K562 (cell line): ENCODE data around the gene NDUFS8. TPM values are rescaled to one million over a fixed set of nuclear protein-coding genes. Genes with fewer than 3 reads are reported as not detected.

ENCODE experiments used
- ATAC-seq: fragments of 200-7000 bp; cut with Tn5 transposase; 3 replicates; pipeline ENCODE4 v1.9.1; 2020; ENCODE audit warnings: moderate library complexity
- BruUV-seq: library from RNA; stranded (reverse); fragments of 400-500 nt; replicated peaks from 2 replicates; lab custom pipeline; 2021; lab: Mats Ljungman, UMichigan
- CTCF ChIA-PET: fragments of 300-600 bp; formaldehyde crosslinking; extraction: SDS; loops from one replicate; lab custom pipeline; 2021; ENCODE audit warnings: low intra/inter-chr PET ratio; lab: Yijun Ruan, JAX
- POLR2A ChIA-PET: fragments of 300-600, 350-650 bp; sonication (Branson Sonifier 250); formaldehyde crosslinking; extraction: SDS; loops from one replicate; lab custom pipeline; 2021; ENCODE audit warnings: antibody characterized with exemption, inconsistent platforms; lab: Yijun Ruan, JAX
- DNase-seq, 4 experiments: peaks; one replicate each; pipeline versions ENCODE4 v3.0.0 to v3.0.0-alpha.2; 2011 to 2018; ENCODE audit warnings: low spot score in 3 of 4, mixed read lengths in 3 of 4; ENCODE audit errors: extremely low read depth in 1 of 4
- FAIRE-seq: peaks from 2 replicates; lab custom pipeline; 2011; peaks lifted over from hg19 to GRCh38; lab: Jason Lieb, UNC
- H2AFZ ChIP-seq: 2 replicates; pipeline ENCODE4 v1.6.0; 2011; ENCODE audit warnings: low read depth, low read length, control low read depth, inconsistent platforms
- H3K27ac ChIP-seq: fragments of 200-600 bp; 3 replicates; pipeline ENCODE4 v1.8.0; 2011; ENCODE audit warnings: low read depth, mild to moderate bottlenecking, control low read depth, inconsistent platforms, low read length, moderate library complexity, mixed read lengths; ENCODE audit errors: extremely low read depth
- H3K27me3 ChIP-seq, 2 experiments: fragments of 300-600 bp in 1 of 2; 2 replicates in 1 of 2; 3 replicates in 1 of 2; pipeline versions ENCODE4 v1.6.0 to v1.8.0; 2011; ENCODE audit warnings: inconsistent platforms in 2 of 2, low read length in 2 of 2, mild to moderate bottlenecking in 1 of 2, mixed read lengths in 1 of 2, moderate library complexity in 1 of 2; ENCODE audit not compliant: control insufficient read depth in 2 of 2, insufficient read depth in 2 of 2
- H3K36me3 ChIP-seq: fragments of 300-600 bp; 3 replicates; pipeline ENCODE4 v1.8.0; 2011; ENCODE audit warnings: mild to moderate bottlenecking, low read length, inconsistent platforms; ENCODE audit not compliant: control insufficient read depth, insufficient read depth
- H3K4me1 ChIP-seq, 2 experiments: fragments of 200-600 bp in 1 of 2; replicated peaks in 1 of 2; 2 replicates in 1 of 2; 3 replicates in 1 of 2; pipeline versions ENCODE4 v1.5.1 to v1.8.0; 2011; ENCODE audit warnings: inconsistent platforms in 2 of 2, low read length in 2 of 2, mild to moderate bottlenecking in 1 of 2, mixed read lengths in 1 of 2, moderate library complexity in 1 of 2; ENCODE audit not compliant: control insufficient read depth in 2 of 2, insufficient read depth in 2 of 2
- H3K4me2 ChIP-seq: 2 replicates; pipeline ENCODE4 v1.6.1; 2011; ENCODE audit warnings: low read length, control low read depth, inconsistent platforms, mixed read lengths; ENCODE audit not compliant: insufficient read depth
- H3K4me3 ChIP-seq: fragments of 200-600 bp; sonication (generic), shearing (Covaris generic); 2 replicates; pipeline ENCODE4 v1.5.1; 2016; ENCODE audit warnings: control low read depth, inconsistent platforms
- H3K79me2 ChIP-seq: fragments of 200-600 bp; 3 replicates; pipeline ENCODE4 v1.8.0; 2011; ENCODE audit warnings: low read length, inconsistent platforms; ENCODE audit not compliant: control insufficient read depth, insufficient read depth
- H3K9ac ChIP-seq, 2 experiments: 2 replicates each; pipeline versions ENCODE4 v1.6.0 to v1.6.1; 2011; ENCODE audit warnings: low read depth in 2 of 2, low read length in 2 of 2, control low read depth in 1 of 2, inconsistent platforms in 1 of 2, mild to moderate bottlenecking in 1 of 2, mixed read lengths in 1 of 2; ENCODE audit not compliant: insufficient read depth in 1 of 2
- H3K9me1 ChIP-seq: one replicate; pipeline ENCODE4 v1.6.0; 2011; ENCODE audit warnings: inconsistent platforms, mild to moderate bottlenecking, low read length, moderate library complexity; ENCODE audit not compliant: control insufficient read depth, insufficient read depth
- H3K9me3 ChIP-seq: replicated peaks from 2 replicates; pipeline ENCODE4 v1.5.1; 2011; ENCODE audit warnings: low read depth, low read length, inconsistent platforms; ENCODE audit not compliant: control insufficient read depth, insufficient read depth
- H4K20me1 ChIP-seq: replicated peaks from 2 replicates; pipeline ENCODE4 v1.6.1; 2011; ENCODE audit warnings: low read length, inconsistent platforms, mixed read lengths; ENCODE audit not compliant: control insufficient read depth, insufficient read depth
- CEBPG ChIP-seq, 3 experiments: fragments of 200-800 bp in 1 of 3; sonication (Bioruptor generic) in 1 of 3; sonication (generic) in 1 of 3; formaldehyde crosslinking in 1 of 3; IDR thresholded peaks in 2 of 3; conservative IDR thresholded peaks in 1 of 3; 2 replicates each; pipeline versions ENCODE4 v1.6.1 to v1.8.0; 2016 to 2022; ENCODE audit warnings: missing compliant biosample characterization in 2 of 3, missing genetic modification characterization in 2 of 3, mild to moderate bottlenecking in 1 of 3, missing genetic modification reagents in 1 of 3
- HDAC8 ChIP-seq: fragments of 450-650 bp; IDR thresholded peaks from 2 replicates; pipeline ENCODE4 v1.6.1; 2016; ENCODE audit warnings: mild to moderate bottlenecking, missing genetic modification characterization, moderate library complexity, missing compliant biosample characterization
- HNRNPLL ChIP-seq: fragments of 200-400 bp; formaldehyde crosslinking; IDR thresholded peaks from 2 replicates; pipeline ENCODE4 v1.6.1; 2017; ENCODE audit warnings: low read length, low read depth, mild to moderate bottlenecking; ENCODE audit not compliant: poor library complexity, severe bottlenecking
- MAFK ChIP-seq: IDR thresholded peaks from 2 replicates; pipeline ENCODE4 v1.6.1; 2011; ENCODE audit warnings: low read length, improper control_type of control experiment
- MEIS2 ChIP-seq: fragments of 450-650 bp; IDR thresholded peaks from 2 replicates; pipeline ENCODE4 v1.6.1; 2014; ENCODE audit warnings: mild to moderate bottlenecking; ENCODE audit not compliant: partially characterized antibody
- POLR2H ChIP-seq: IDR thresholded peaks from 2 replicates; pipeline ENCODE4 v1.6.1; 2016; ENCODE audit warnings: missing genetic modification characterization, low read depth, mild to moderate bottlenecking, control low read depth, missing compliant biosample characterization, moderate library complexity
- RFX5 ChIP-seq: IDR thresholded peaks from 2 replicates; pipeline ENCODE4 v1.6.1; 2011; ENCODE audit warnings: low read depth, mild to moderate bottlenecking, improper control_type of control experiment, low read length
- SNRNP70 ChIP-seq: fragments of 200-400 bp; formaldehyde crosslinking; optimal IDR thresholded peaks from 2 replicates; pipeline ENCODE3; 2017; ENCODE audit warnings: low read depth, low read length
- SRSF1 ChIP-seq: fragments of 200-400 bp; formaldehyde crosslinking; IDR thresholded peaks from 2 replicates; pipeline ENCODE4 v1.6.1; 2017; ENCODE audit warnings: mild to moderate bottlenecking, low read depth, low read length, moderate library complexity
- TBL1XR1 ChIP-seq, 2 experiments: IDR thresholded peaks; 2 replicates each; pipeline ENCODE4 v1.6.1; 2012; ENCODE audit warnings: improper control_type of control experiment in 2 of 2, low read length in 2 of 2, mild to moderate bottlenecking in 1 of 2
- U2AF1 ChIP-seq: fragments of 200-400 bp; formaldehyde crosslinking; optimal IDR thresholded peaks from 2 replicates; pipeline ENCODE3; 2017; ENCODE audit warnings: mild to moderate bottlenecking, low read depth, low read length, moderate library complexity
- ZBTB8A ChIP-seq: fragments of 450-650 bp; IDR thresholded peaks from 2 replicates; pipeline ENCODE4 v1.6.1; 2018; ENCODE audit warnings: mild to moderate bottlenecking, moderate library complexity; ENCODE audit not compliant: partially characterized antibody
- ZNF280A ChIP-seq: fragments of 450-650 bp; IDR thresholded peaks from 2 replicates; pipeline ENCODE4 v1.6.1; 2018; ENCODE audit warnings: mild to moderate bottlenecking, low read depth; ENCODE audit not compliant: partially characterized antibody
- WGBS: fragments of 100-300 bp; shearing (Covaris generic); methylation state at CpG from one replicate; pipeline ENCODE4 v1.1.6; 2016; ENCODE audit warnings: low coverage, mixed read lengths; ENCODE audit not compliant: insufficient coverage; ENCODE audit errors: missing lambda C conversion rate; 5-methylcytosine and 5-hydroxymethylcytosine counted together
- in situ Hi-C: fragments of 300-500 bp; cut with MboI; formaldehyde crosslinking; loops from 4 replicates; pipeline ENCODE4 v1.15.0; 2018; ENCODE audit warnings: inconsistent platforms, mixed read lengths
- intact Hi-C: fragments of 100-400 bp; cut with micrococcal nuclease; formaldehyde crosslinking; loops from 2 replicates; pipeline ENCODE4 v1.14.2; 2022
- polyA plus RNA-seq, 8 experiments: library from polyadenylated mRNA; depleted of rRNA in 4 of 8; stranded (reverse) in 5 of 8; unstranded in 3 of 8; fragments of >200 nt; fragmentation: Nextera tagmentation in 2 of 8; fragmentation: Illumina TruSeq in 1 of 8; extraction: Ambion mirVana in 2 of 8; extraction: Trizol in 1 of 8; gene quantifications; 2 replicates each; pipeline versions ENCODE4 v1.2.1 to v1.2.3, GENCODE V29; 2011 to 2014; ENCODE audit warnings: inconsistent platforms in 1 of 8, missing spikeins in 1 of 8
- total RNA-seq, 7 experiments: library from RNA; depleted of rRNA in 6 of 7; stranded (reverse); fragments of >200 nt in 6 of 7; fragmentation: Illumina TruSeq in 2 of 7; extraction: Trizol in 2 of 7; gene quantifications; 2 replicates each; pipeline versions ENCODE4 v1.2.1 to v1.2.3, GENCODE V29; 2011 to 2021; ENCODE audit warnings: low replicate concordance in 1 of 7
- TF ChIP-seq, protein P1 (sequence below): sonication (generic); formaldehyde crosslinking; IDR thresholded peaks from 2 replicates; pipeline ENCODE4 v1.8.1; 2023; ENCODE audit warnings: mild to moderate bottlenecking, missing genetic modification reagents

NDUFS8 gene
- total and polyA plus RNA-seq, 9 of the 15 experiments (the other 6 are each of a cell fraction or from before 2014, with no cell fraction given) = 36.5 to 351 (median 101) TPM

- TF ChIP-seq CEBPG (CRISPR knock-in tag; IDR thresholded peaks at IDR 0.05) (no peak), CEBPG (tag; conservative IDR thresholded peaks at IDR 0.05 in 1 of 2, IDR thresholded peaks at IDR 0.05 in 1 of 2) (peak in 1 of 2 experiments; percentile 28; a peak in 1 of 4 replicates), POLR2H (no peak), SNRNP70 (no peak)
Measured at GRCh38 chr11:68076371-68077042, 46.0 kb downstream of the NDUFS8 start (continued).

DNA sequence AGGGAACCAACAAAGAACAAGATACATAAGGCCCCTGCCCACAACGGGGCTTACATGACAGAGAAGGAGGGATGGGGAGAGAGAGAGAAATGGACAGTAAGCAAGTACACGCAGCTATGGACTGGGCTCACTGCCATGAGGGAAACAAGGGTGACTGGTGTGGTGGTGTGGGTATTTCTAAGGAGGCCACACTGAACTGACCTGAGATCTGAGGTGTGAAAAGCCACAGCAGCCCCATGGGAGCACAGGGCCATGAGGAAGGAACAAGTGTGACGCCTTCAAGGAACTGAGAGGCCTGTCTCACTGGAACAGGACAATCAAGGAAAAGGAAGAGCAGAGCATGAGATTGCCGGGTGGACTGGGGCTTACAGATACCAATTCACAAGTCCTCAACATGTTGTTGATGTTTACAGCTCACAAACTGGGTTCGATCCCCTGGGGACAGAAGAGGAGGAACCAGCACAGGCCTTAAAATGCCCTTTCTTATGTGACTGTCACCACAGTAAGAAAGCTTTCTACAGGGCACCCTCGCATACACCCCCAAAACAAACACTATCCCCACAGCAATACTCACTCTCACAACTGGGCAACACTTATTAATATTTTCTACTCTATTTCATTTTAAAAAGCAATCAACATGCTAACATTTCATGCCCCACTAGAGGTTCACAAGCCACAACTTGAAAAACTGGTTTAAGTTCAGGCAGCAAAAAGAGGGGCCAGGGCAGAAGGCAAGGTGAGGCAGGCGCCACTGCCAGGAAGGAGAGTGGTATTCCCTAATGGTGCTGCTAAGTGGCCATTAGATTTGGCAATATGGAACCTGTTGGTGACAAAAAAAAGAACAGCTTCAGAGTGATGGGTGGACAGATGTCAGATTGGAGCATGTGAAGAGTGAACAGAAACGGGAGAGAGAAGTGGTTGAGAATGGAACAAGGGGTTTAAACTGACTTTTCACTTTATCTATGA, 47.4 kb downstream of the NDUFS8 start:
- intact Hi-C loops (no loop called here), in situ Hi-C loops (no loop called here)
- no peaks in the 10 kb centered on the region for H3K9me3 ChIP-seq
- no TSS peak for BruUV-seq
- H3K4me2 ChIP-seq = no peak overlapping the region
- H3K4me1 ChIP-seq = no peaks in the 10 kb centered on the region
- no peak for FAIRE-seq
- POLR2A ChIA-PET = interaction anchor here (0.7 to 1.4 kb wide), 4 partner anchors 35 to 1795 kb away, joined by 3 to 4 read pairs (median 3); no protein-coding TSS in a partner anchor
- CTCF ChIA-PET = interaction anchor here (0.6 to 0.7 kb wide), 2 partner anchors 66 to 136 kb away, joined by 4 read pairs; no protein-coding TSS in a partner anchor
- no peak overlapping the region for H3K9ac ChIP-seq
- peaks cover 69% of the 10 kb centered on the region; the same call in 2 of the 3 replicates for H3K36me3 ChIP-seq
- H3K4me3 ChIP-seq = no peak overlapping the region
- no peaks in the 10 kb centered on the region for H3K9me1 ChIP-seq
- H4K20me1 ChIP-seq = no peaks in the 10 kb centered on the region
- no peak for ATAC-seq
- no peak for DNase-seq
- no peaks in the 10 kb centered on the region for H3K27me3 ChIP-seq
- H3K79me2 ChIP-seq = no peaks in the 10 kb centered on the region
- 76% methylated on average over 8 of the region's 8 CpGs for WGBS
- H2AFZ ChIP-seq = no peak overlapping the region
- no peak overlapping the region for H3K27ac ChIP-seq
- no peak for TF ChIP-seq ZNF280A
- TF ChIP-seq MEIS2 = no peak
- TF ChIP-seq, protein P1, sequence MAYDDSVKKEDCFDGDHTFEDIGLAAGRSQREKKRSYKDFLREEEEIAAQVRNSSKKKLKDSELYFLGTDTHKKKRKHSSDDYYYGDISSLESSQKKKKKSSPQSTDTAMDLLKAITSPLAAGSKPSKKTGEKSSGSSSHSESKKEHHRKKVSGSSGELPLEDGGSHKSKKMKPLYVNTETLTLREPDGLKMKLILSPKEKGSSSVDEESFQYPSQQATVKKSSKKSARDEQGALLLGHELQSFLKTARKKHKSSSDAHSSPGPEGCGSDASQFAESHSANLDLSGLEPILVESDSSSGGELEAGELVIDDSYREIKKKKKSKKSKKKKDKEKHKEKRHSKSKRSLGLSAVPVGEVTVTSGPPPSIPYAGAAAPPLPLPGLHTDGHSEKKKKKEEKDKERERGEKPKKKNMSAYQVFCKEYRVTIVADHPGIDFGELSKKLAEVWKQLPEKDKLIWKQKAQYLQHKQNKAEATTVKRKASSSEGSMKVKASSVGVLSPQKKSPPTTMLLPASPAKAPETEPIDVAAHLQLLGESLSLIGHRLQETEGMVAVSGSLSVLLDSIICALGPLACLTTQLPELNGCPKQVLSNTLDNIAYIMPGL (CRISPR knock-in tag) = no peak
- TF ChIP-seq U2AF1 = no peak
- no peak for TF ChIP-seq SRSF1
- no peak for TF ChIP-seq ZBTB8A
- TF ChIP-seq HNRNPLL = no peak
- no peak for TF ChIP-seq RFX5
- no peak for TF ChIP-seq HDAC8
- no peak for TF ChIP-seq TBL1XR1 (IDR thresholded peaks at IDR 0.05; ENCODE audit: low read length in 2 of 2)
- no peak for TF ChIP-seq MAFK
